IMR-90 (cell line): ENCODE data around the gene ATP6V0E2.
A peak's percentile ranks its signal among the peaks of the same experiment; 100 is the strongest.

Experiments
- POLR2A ChIP-seq: IDR thresholded peaks from 2 replicates; pipeline ENCODE4 v1.6.1; 2012; ENCODE audit warnings: mild to moderate bottlenecking, low read depth, low read length
- TF ChIP-seq, protein P1 (sequence below): conservative IDR thresholded peaks from 2 replicates; pipeline ENCODE4 v1.5.1; 2012; ENCODE audit warnings: mild to moderate bottlenecking, low read depth, low read length, improper control_type of control experiment

DNA sequence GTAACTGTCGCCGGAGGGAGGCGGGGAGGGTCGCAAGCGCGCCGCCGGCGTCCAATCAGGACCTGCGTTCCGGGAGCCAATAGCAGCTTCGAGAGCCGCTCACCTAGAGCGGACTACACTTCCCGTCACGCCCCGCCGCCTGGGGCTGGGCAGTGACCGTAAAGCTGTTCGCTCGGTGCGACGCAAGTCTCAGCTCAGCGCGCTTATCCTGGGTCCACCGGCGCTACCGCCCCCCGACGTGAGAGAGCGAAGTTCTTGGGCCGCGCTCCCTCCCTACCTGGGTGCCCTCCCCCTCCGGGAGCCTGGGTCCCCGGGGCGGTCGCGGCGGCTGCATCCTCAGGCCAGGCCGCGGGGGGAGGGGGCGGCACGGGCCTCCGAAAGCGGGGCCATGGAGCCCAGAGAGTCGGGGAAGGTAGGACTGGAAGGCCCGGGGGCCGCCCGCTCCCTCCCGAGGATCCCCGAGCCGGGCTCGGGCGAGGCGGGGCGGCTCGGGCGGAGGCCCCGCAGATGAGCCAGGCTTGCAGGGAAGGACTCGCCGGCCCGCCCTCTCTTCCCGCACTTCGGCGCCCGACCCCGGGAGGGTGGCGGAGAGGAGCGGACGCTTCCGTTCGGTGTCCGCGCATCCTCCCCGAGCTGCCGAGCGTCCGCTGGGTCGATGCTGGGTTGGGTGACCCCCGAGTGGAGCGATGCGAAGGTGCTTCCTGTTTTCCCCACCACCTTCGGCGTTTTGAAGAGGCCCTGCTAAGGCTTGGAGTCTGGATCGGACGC, 35.4 kb upstream of the ATP6V0E2 start, which contains the start of gene ZNF862:
- peak; percentile 42; the same call in 1 of the 2 replicates for TF ChIP-seq POLR2A
- TF ChIP-seq, protein P1, sequence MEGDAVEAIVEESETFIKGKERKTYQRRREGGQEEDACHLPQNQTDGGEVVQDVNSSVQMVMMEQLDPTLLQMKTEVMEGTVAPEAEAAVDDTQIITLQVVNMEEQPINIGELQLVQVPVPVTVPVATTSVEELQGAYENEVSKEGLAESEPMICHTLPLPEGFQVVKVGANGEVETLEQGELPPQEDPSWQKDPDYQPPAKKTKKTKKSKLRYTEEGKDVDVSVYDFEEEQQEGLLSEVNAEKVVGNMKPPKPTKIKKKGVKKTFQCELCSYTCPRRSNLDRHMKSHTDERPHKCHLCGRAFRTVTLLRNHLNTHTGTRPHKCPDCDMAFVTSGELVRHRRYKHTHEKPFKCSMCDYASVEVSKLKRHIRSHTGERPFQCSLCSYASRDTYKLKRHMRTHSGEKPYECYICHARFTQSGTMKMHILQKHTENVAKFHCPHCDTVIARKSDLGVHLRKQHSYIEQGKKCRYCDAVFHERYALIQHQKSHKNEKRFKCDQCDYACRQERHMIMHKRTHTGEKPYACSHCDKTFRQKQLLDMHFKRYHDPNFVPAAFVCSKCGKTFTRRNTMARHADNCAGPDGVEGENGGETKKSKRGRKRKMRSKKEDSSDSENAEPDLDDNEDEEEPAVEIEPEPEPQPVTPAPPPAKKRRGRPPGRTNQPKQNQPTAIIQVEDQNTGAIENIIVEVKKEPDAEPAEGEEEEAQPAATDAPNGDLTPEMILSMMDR: no peak
